Naive thymus-derived CD4-positive, alpha-beta T cell (primary cell): ENCODE measurements around the gene SLC13A3. TPM values are rescaled to one million over a fixed set of nuclear protein-coding genes. Genes with fewer than 3 reads are reported as not detected.
"Not testable (repeated sequence)": the region's sequence is repeated elsewhere in the genome, so short reads cannot be mapped to it uniquely, and the experiment has no call there.

Experiments
- ATAC-seq: fragments of 150-1000 bp; cut with Tn5 transposase; 2 replicates; pipeline ENCODE4 v1.10.0; 2021; ENCODE audit warnings: mild to moderate bottlenecking, moderate library complexity
- CTCF ChIA-PET: fragments of 350-600 bp; sonication (Branson Sonifier 250); formaldehyde crosslinking; loops from one replicate; lab custom pipeline; 2021; ENCODE audit warnings: antibody characterized with exemption; lab: Charles Lee
- POLR2A ChIA-PET: fragments of 350-600 bp; sonication (Branson Sonifier 250); formaldehyde crosslinking; loops from one replicate; lab custom pipeline; 2021; ENCODE audit warnings: antibody characterized with exemption, inconsistent platforms; lab: Charles Lee
- DNase-seq, 9 donors: peaks; one replicate each; pipeline versions ENCODE4 v3.0.0 to v3.0.0-alpha.2; 2020 to 2022; ENCODE audit warnings: mixed read lengths in 1 of 9
- H3K27ac ChIP-seq: one replicate; pipeline ENCODE4 v1.7.0; 2013; ENCODE audit warnings: mild to moderate bottlenecking, low read depth, low read length, moderate library complexity
- H3K27me3 ChIP-seq, 2 donors: one replicate each; pipeline ENCODE4 v1.7.0; 2013; ENCODE audit warnings: low read length in 2 of 2, mild to moderate bottlenecking in 2 of 2, moderate library complexity in 2 of 2; ENCODE audit not compliant: control insufficient read depth in 2 of 2, insufficient read depth in 2 of 2
- H3K36me3 ChIP-seq, 3 experiments: 1 replicate in 2 of 3; 2 replicates in 1 of 3; pipeline ENCODE4 v1.7.0; 2013; ENCODE audit warnings: low read length in 3 of 3, mild to moderate bottlenecking in 3 of 3, moderate library complexity in 1 of 3; ENCODE audit not compliant: insufficient read depth in 3 of 3, control insufficient read depth in 2 of 3
- H3K4me1 ChIP-seq, 2 donors: one replicate each; pipeline ENCODE4 v1.7.0; 2013; ENCODE audit warnings: low read length in 2 of 2, mild to moderate bottlenecking in 2 of 2, moderate library complexity in 1 of 2; ENCODE audit not compliant: control insufficient read depth in 2 of 2, insufficient read depth in 2 of 2
- H3K4me3 ChIP-seq: 2 replicates; pipeline ENCODE4 v1.7.0; 2013; ENCODE audit warnings: mild to moderate bottlenecking, low read length
- H3K9me3 ChIP-seq, 3 experiments: 1 replicate in 2 of 3; 2 replicates in 1 of 3; pipeline ENCODE4 v1.7.0; 2013; ENCODE audit warnings: low read length in 3 of 3; ENCODE audit not compliant: control insufficient read depth in 2 of 3
- H3K27ac Mint-ChIP-seq, 9 donors: one replicate each; pipeline ENCODE4 v1.8.0; 2020 to 2022; ENCODE audit warnings: mixed read lengths in 9 of 9, mild to moderate bottlenecking in 8 of 9, moderate library complexity in 5 of 9, inconsistent platforms in 2 of 9
- H3K27me3 Mint-ChIP-seq, 5 donors: one replicate each; pipeline ENCODE4 v1.8.0; 2021 to 2022; ENCODE audit warnings: mixed read lengths in 5 of 5, mild to moderate bottlenecking in 1 of 5
- H3K36me3 Mint-ChIP-seq, 5 donors: one replicate each; pipeline ENCODE4 v1.8.0; 2020 to 2022; ENCODE audit warnings: mixed read lengths in 5 of 5, mild to moderate bottlenecking in 3 of 5, inconsistent platforms in 1 of 5
- H3K4me1 Mint-ChIP-seq, 7 donors: one replicate each; pipeline ENCODE4 v1.8.0; 2020 to 2022; ENCODE audit warnings: mixed read lengths in 7 of 7, mild to moderate bottlenecking in 3 of 7, inconsistent platforms in 1 of 7
- H3K4me3 Mint-ChIP-seq, 10 donors: one replicate each; pipeline ENCODE4 v1.8.0; 2020 to 2022; ENCODE audit warnings: mild to moderate bottlenecking in 10 of 10, mixed read lengths in 10 of 10, moderate library complexity in 6 of 10, inconsistent platforms in 2 of 10
- H3K9me3 Mint-ChIP-seq, 11 donors: one replicate each; pipeline ENCODE4 v1.8.0; 2020 to 2022; ENCODE audit warnings: mixed read lengths in 11 of 11, mild to moderate bottlenecking in 4 of 11, inconsistent platforms in 1 of 11, moderate library complexity in 1 of 11
- intact Hi-C, 2 donors: fragments of 100-400 bp; cut with micrococcal nuclease; formaldehyde crosslinking; loops; one replicate each; pipeline ENCODE4 v1.15.1; 2023
- polyA plus RNA-seq, 2 donors: library from polyadenylated mRNA; unstranded; fragments of 300-500 nt; fragmentation: Illumina TruSeq; gene quantifications; one replicate each; pipeline ENCODE4 v1.2.3, GENCODE V29; 2021
- total RNA-seq, 6 experiments: library from RNA in 5 of 6; stranded (reverse) in 5 of 6; gene quantifications; 1 replicate in 5 of 6; 2 replicates in 1 of 6; pipeline ENCODE4 v1.2.3 and lab custom pipeline; 2021 to 2026

SLC13A3 gene
- total and polyA plus RNA-seq, 7 experiments from 2014 or later = 0.16 to 0.41 (median 0.30) TPM; not detected in 3

DNA sequence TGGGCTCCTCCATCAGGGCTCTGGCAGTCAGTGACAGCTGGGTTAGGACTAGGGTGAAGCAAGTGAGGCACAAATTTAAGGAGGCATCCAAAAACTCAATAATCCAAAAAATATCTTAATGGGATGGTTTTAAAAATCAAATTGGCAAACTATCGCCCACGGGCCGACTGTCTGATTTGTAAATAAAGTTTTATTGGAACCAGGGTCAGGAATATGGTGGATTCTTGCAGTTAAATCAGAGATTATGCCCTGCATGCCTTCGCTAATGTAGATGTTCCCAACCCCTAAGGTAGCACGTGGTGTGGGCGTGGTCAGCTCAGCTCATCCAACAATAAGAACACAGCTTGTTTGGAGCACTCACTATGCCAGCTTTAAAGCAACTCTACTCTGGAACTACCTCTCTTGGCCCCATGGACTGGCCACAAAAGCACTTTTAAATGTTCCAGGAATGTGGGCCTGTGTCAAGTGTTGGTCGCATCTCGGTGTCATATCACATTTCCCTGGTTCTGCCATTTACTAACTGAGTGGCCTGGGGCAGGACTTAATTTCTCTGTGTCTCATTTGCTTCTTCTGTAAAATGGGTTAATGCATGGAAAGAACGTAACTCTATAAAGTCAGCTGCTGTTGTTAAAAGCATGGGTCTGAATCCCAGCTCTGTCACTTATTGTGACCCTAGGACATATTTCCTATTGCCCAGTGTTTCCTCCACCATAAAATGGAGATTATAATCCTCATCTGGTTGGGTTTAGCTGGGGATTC, 31.0 kb upstream of the SLC13A3 start:
- Mint-ChIP-seq H3K27ac (peak overlapping the region in 5 of 9 donors; percentile 14 to 87 (median 32)), H3K36me3 (peaks cover 4 to 20% (median 17%) of the 10 kb centered on the region in 5 donors), H3K4me3 (no peak overlapping the region), H3K9me3 (no peaks in the 10 kb centered on the region), H3K4me1 (peaks cover 33 to 61% (median 55%) of the 10 kb centered on the region in 7 donors), H3K27me3 (no peaks in the 10 kb centered on the region)
- Histone ChIP-seq H3K4me3 (no peak overlapping the region), H3K9me3 (no peaks in the 10 kb centered on the region), H3K36me3 (peaks cover 0 to 22% (median 0%) of the 10 kb centered on the region in 3 experiments), H3K27ac (no peak overlapping the region), H3K4me1 (peaks cover 10 to 17% of the 10 kb centered on the region in 2 donors), H3K27me3 (no peaks in the 10 kb centered on the region)
- intact Hi-C loops = loop anchor here (10.0 kb wide), 5 partner anchors 313 to 1797 kb away; partner anchors contain the start of genes ZMYND8 (in 2 of the 2), NCOA5 (in 1 of the 2) and YWHAB (in 1 of the 2)
- ChIA-PET POLR2A (no interaction called here), CTCF (interaction anchor here (0.9 kb wide), 1 partner anchor 12 kb away, joined by 4 read pairs; no protein-coding TSS in a partner anchor)
- no peak for ATAC-seq
- no peak for DNase-seq

DNA sequence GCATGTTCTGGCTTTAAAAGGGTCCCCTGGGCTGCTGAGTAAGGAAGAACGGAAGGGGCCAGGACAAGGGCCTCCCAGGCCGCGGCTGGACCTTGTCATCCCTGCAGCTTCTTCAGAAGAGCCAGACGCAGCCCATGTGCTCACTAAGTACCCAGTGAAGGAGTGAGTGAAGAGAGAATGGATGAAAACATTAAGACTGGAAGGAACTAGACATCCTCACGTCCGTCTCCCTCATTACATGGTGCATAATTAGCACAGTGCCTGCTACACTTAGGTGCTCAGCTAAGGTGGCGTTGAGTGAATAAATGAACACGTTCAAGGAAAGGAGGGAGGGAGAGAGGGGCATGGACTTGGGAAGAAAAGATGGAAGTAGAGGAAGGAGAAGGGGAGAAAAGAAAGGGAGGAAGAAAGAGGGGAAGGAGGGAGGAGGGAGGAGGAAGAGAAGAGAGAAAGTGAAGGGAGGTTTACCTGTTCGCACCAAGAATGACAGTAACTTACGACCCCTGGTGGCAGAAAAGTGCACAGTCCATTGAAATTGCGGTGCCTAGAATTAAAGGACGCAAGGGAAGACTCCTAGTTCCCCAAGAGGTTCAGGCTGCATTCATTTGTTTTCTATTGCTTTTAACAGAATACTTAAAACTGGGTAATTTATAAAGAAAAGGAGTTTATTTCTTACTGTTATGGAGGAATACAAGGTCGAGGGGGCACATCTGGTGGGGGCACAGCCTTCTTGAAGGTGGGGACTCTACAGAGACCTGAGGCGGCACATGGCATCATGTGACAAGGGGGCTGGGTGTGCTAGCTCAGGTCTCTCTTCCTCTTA, 30.0 kb upstream of the SLC13A3 start:
- H3K27ac Mint-ChIP-seq = peak overlapping the region in 7 of 9 donors; percentile 8 to 75 (median 61)
- peaks cover 0 to 15% (median 0%) of the 10 kb centered on the region in 3 experiments for H3K36me3 ChIP-seq
- no peaks in the 10 kb centered on the region for H3K27me3 Mint-ChIP-seq
- H3K27ac ChIP-seq = no peak overlapping the region
- peak; percentile 80 for ATAC-seq
- DNase-seq = peak; percentile 31 to 67 (median 52)
- H3K9me3 Mint-ChIP-seq = no peaks in the 10 kb centered on the region
- no peak overlapping the region for H3K4me3 ChIP-seq
- H3K4me3 Mint-ChIP-seq = no peak overlapping the region
- intact Hi-C loops = loop anchor here (1.0 to 10.0 kb wide), 8 partner anchors 119 to 1796 kb away; partner anchors contain the start of genes ZMYND8 (in 2 of the 2), NCOA5 (in 1 of the 2) and YWHAB (in 1 of the 2)
- H3K4me1 Mint-ChIP-seq = peaks cover 25 to 51% (median 45%) of the 10 kb centered on the region in 7 donors
- POLR2A ChIA-PET = interaction anchor here (1.1 kb wide), 1 partner anchor 8 kb away, joined by 4 read pairs; the partner anchor contains the start of gene TP53RK
- H3K9me3 ChIP-seq = no peaks in the 10 kb centered on the region
- H3K36me3 Mint-ChIP-seq = peaks cover 4 to 14% (median 14%) of the 10 kb centered on the region in 5 donors
- H3K27me3 ChIP-seq = no peaks in the 10 kb centered on the region
- CTCF ChIA-PET = interaction anchor here (1.0 kb wide), 1 partner anchor 374 kb away, joined by 3 read pairs; no protein-coding TSS in a partner anchor
- peaks cover 6 to 7% of the 10 kb centered on the region in 2 donors for H3K4me1 ChIP-seq

DNA sequence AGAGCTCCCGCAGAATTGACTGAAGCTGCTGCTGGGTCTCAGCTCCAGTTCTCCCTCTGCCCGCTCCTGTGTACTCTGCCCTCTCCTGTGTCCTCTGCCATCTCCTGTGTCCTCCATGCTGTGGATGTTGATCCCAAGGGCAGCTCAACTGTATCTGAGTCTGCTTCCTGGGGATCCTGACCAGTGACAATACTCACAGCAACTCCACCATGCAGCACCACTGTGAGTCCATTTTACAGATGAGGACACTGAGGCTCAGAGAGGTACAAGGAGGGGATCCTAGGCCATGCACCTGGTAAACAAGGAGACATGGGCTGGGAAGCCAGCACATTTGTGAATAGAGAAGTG, 29.4 kb upstream of the SLC13A3 start:
- Mint-ChIP-seq H3K9me3 (no peaks in the 10 kb centered on the region), H3K36me3 (peaks cover 4 to 8% (median 8%) of the 10 kb centered on the region in 5 donors), H3K4me1 (peaks cover 20 to 45% (median 39%) of the 10 kb centered on the region in 7 donors), H3K4me3 (no peak overlapping the region), H3K27me3 (no peaks in the 10 kb centered on the region), H3K27ac (peak overlapping the region in 1 of 9 donors; percentile 64)
- ChIA-PET CTCF (interaction anchor here (1.0 kb wide), 1 partner anchor 374 kb away, joined by 3 read pairs; no protein-coding TSS in a partner anchor), POLR2A (interaction anchor here (1.1 kb wide), 1 partner anchor 9 kb away, joined by 4 read pairs; the partner anchor contains the start of gene TP53RK)
- no peak for ATAC-seq
- intact Hi-C loops = loop anchor here (1.0 to 10.0 kb wide), 8 partner anchors 118 to 1796 kb away; partner anchors contain the start of genes ZMYND8 (in 2 of the 2), NCOA5 (in 1 of the 2) and YWHAB (in 1 of the 2)
- H3K36me3 ChIP-seq = peaks cover 0 to 15% (median 0%) of the 10 kb centered on the region in 3 experiments
- peaks cover under 1 to 2% of the 10 kb centered on the region in 2 donors for H3K4me1 ChIP-seq
- no peak overlapping the region for H3K4me3 ChIP-seq
- no peaks in the 10 kb centered on the region for H3K9me3 ChIP-seq
- H3K27me3 ChIP-seq = no peaks in the 10 kb centered on the region
- no peak for DNase-seq
- H3K27ac ChIP-seq = no peak overlapping the region

DNA sequence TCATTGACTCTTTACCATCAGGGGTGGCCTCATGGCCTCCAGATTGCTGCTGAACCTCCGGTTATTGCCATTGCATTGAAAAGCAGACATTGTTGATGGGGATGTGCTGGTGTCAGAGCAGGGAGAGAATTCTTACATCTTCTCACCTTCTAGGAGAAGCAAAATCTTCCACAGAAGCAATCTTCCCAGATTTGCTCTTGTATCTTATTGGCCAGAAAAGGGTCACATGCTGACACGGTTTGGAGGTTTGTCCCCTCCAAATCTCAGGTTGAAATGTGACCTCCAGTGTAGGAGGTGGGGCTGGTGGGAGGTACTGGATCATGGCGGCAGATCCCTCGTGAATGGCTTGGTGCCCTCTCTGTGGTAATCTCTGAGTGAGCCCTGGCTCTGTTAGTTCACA, 27.3 kb upstream of the SLC13A3 start:
- Mint-ChIP-seq H3K4me3 (no peak overlapping the region), H3K4me1 (peaks cover 10 to 29% (median 24%) of the 10 kb centered on the region in 7 donors), H3K27me3 (no peaks in the 10 kb centered on the region), H3K36me3 (peaks cover 0 to 8% (median 5%) of the 10 kb centered on the region in 5 donors), H3K27ac (no peak overlapping the region), H3K9me3 (peaks cover 0 to 4% (median 0%) of the 10 kb centered on the region in 11 donors)
- no peak for DNase-seq
- ATAC-seq = no peak
- no peaks in the 10 kb centered on the region for H3K9me3 ChIP-seq
- peaks cover 0 to 2% (median 0%) of the 10 kb centered on the region in 3 experiments for H3K36me3 ChIP-seq
- ChIA-PET CTCF (no interaction called here), POLR2A (no interaction called here)
- H3K27ac ChIP-seq = no peak overlapping the region
- H3K4me1 ChIP-seq = no peaks in the 10 kb centered on the region
- H3K27me3 ChIP-seq = no peaks in the 10 kb centered on the region
- intact Hi-C loops = no loop called here
- H3K4me3 ChIP-seq = no peak overlapping the region

DNA sequence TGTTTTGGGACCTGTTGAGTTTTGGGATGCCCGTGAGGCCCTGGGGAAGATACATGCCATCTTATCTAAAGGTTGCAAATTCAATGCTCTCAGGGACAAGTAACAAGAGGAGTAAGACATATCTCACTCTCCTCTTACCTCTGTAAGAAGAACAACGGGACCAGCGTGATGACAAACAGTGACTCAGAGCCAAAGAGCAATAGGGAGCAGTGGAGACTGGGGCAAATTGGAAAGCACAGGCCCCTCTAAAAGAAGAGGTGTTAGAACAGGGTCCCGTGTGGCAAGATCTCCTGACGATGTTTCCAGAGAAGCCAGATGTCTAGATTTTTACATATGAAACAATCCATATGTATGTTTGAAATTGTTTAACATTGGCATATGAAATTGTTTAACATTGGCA, 26.3 kb upstream of the SLC13A3 start:
- ATAC-seq (no peak), DNase-seq (no peak)
- H3K27ac Mint-ChIP-seq = no peak overlapping the region
- peaks cover 0 to 6% (median 0%) of the 10 kb centered on the region in 11 donors for H3K9me3 Mint-ChIP-seq
- Histone ChIP-seq H3K4me3 (no peak overlapping the region), H3K4me1 (no peaks in the 10 kb centered on the region), H3K27ac (no peak overlapping the region), H3K9me3 (no peaks in the 10 kb centered on the region), H3K27me3 (no peaks in the 10 kb centered on the region), H3K36me3 (no peaks in the 10 kb centered on the region)
- intact Hi-C loops = no loop called here
- ChIA-PET CTCF (no interaction called here), POLR2A (no interaction called here)
- H3K36me3 Mint-ChIP-seq = peaks cover 0 to 16% (median 8%) of the 10 kb centered on the region in 5 donors
- no peak overlapping the region for H3K4me3 Mint-ChIP-seq
- no peaks in the 10 kb centered on the region for H3K27me3 Mint-ChIP-seq
- H3K4me1 Mint-ChIP-seq = peaks cover 8 to 22% (median 15%) of the 10 kb centered on the region in 7 donors

DNA sequence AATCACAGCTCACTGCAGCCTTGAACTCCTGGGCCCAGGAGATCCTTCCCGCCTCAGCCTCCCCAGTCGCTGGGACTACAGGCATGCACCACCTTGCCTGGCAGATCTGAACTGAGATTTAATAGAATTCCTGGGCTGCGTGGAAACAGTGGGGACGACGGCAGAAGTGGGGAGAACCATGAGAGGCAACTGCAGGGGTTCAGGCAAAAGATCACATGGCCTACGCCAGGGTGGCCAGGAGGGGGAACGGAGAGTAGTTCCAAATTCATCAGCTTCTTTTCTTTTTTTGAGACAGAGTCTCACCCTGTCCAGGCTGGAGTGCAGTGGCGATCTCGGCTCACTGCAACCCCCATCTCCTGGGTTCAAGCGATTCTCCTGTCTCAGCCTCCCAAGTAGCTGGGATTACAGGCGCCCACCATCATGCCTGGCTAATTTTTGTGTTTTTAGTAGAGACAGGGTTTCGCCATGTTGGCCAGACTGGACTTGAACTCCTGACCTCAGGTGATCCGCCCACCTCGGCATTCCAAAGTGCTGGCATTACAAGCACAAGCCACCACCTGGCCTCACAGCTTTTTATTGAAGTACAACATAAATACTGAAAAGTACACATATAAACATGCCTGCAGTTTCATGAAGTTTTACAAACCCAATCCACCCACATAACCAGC, 25.5 kb upstream of the SLC13A3 start:
- H3K27me3 ChIP-seq, H3K9me3 ChIP-seq, H3K27ac ChIP-seq, intact Hi-C loops, POLR2A ChIA-PET, H3K27ac Mint-ChIP-seq, DNase-seq, H3K27me3 Mint-ChIP-seq, ATAC-seq, H3K9me3 Mint-ChIP-seq, CTCF ChIA-PET, H3K4me1 ChIP-seq, H3K36me3 ChIP-seq, H3K4me3 Mint-ChIP-seq, H3K4me3 ChIP-seq: not testable (repeated sequence)
- H3K4me1 Mint-ChIP-seq = peaks cover 6 to 21% (median 8%) of the 10 kb centered on the region in 7 donors
- H3K36me3 Mint-ChIP-seq = peaks cover 0 to 16% (median 8%) of the 10 kb centered on the region in 5 donors
